ENCODE measurements around the gene LRRC8E.

DNA sequence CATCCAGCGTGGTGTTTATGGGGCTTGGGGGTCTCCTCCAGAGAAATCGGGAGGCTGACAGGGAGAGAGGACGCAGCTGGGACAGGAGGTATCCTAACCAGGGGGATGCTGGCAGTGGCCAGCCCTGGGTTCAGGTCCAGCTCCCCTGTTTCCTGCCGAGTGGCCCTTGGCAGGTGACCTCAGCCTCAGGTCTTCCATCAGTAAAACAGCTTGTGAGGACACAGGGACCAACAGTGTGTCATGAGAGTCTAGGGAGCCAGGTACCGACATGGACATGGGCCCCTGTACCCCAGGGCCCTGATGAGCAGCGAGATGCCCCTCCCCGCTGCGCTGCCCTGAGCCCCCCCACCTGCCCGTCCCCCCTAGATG, 38.7 kb upstream of the LRRC8E start:
- no peak for TF ChIP-seq ASH2L (IDR thresholded peaks at IDR 0.05; ENCODE audit: borderline replicate concordance, low read depth)
- TF ChIP-seq SIN3A (IDR thresholded peaks at IDR 0.05; ENCODE audit: low read depth, low read length): no peak
